Kidney (tissue), 14 donors: ENCODE results near the gene FAM81A. TPM values are rescaled to one million over a fixed set of nuclear protein-coding genes. Genes with fewer than 3 reads are reported as not detected.

Experiments used
- DNase-seq, 5 donors: peaks; one replicate each; pipeline ENCODE4 v3.0.0-alpha.2; 2013 to 2020
- FAIRE-seq: peaks from 2 replicates; lab custom pipeline; 2012; peaks lifted over from hg19 to GRCh38; lab: Jason Lieb, UNC
- H3K27ac ChIP-seq, 2 donors: one replicate each; pipeline ENCODE4 v1.7.0; 2013; ENCODE audit warnings: low read depth in 2 of 2, low read length in 2 of 2, inconsistent platforms in 1 of 2
- H3K27me3 ChIP-seq: one replicate; pipeline ENCODE4 v1.7.1; 2013; ENCODE audit warnings: low read length, inconsistent platforms; ENCODE audit not compliant: control insufficient read depth, insufficient read depth
- H3K36me3 ChIP-seq, 3 donors: one replicate each; pipeline versions ENCODE4 v1.7.0 to v1.7.1; 2013; ENCODE audit warnings: low read length in 3 of 3, control low read depth in 1 of 3, inconsistent platforms in 1 of 3; ENCODE audit not compliant: insufficient read depth in 3 of 3, control insufficient read depth in 2 of 3
- H3K4me1 ChIP-seq, 3 donors: one replicate each; pipeline versions ENCODE4 v1.7.0 to v1.7.1; 2013; ENCODE audit warnings: low read length in 3 of 3, inconsistent platforms in 1 of 3, low read depth in 1 of 3; ENCODE audit not compliant: control insufficient read depth in 2 of 3, insufficient read depth in 2 of 3
- H3K4me3 ChIP-seq, 3 donors: one replicate each; pipeline versions ENCODE4 v1.7.0 to v1.8.1; 2013; ENCODE audit warnings: low read length in 3 of 3, control low read depth in 1 of 3, inconsistent platforms in 1 of 3
- H3K9ac ChIP-seq, 3 donors: one replicate each; pipeline versions ENCODE4 v1.7.0 to v1.7.1; 2013; ENCODE audit warnings: low read length in 3 of 3, control low read depth in 1 of 3, inconsistent platforms in 1 of 3
- H3K9me3 ChIP-seq, 3 donors: one replicate each; pipeline versions ENCODE4 v1.7.0 to v1.7.1; 2013; ENCODE audit warnings: low read length in 3 of 3, control low read depth in 1 of 3, inconsistent platforms in 1 of 3; ENCODE audit not compliant: control insufficient read depth in 2 of 3, insufficient read depth in 1 of 3
- CTCF ChIP-seq: IDR thresholded peaks from 3 replicates; pipeline ENCODE4 v1.5.1; 2012; ENCODE audit warnings: mild to moderate bottlenecking, moderate library complexity, borderline replicate concordance; ENCODE audit not compliant: insufficient read depth; ENCODE audit errors: extremely low read depth
- intact Hi-C: fragments of 100-400 bp; cut with DNase I; formaldehyde crosslinking; loops from one replicate; pipeline ENCODE4 v1.11.1; 2022
- polyA plus RNA-seq: library from polyadenylated mRNA; stranded (reverse); fragments of 350-450 nt; fragmentation: Illumina TruSeq; extraction: RNeasy Lipid Tissue Mini Kit (QIAGEN cat#74804); gene quantifications from one replicate; pipeline ENCODE4 v1.2.3, GENCODE V29; 2014; ENCODE audit warnings: low read depth, low replicate concordance; ENCODE audit not compliant: insufficient read depth
- total RNA-seq: library from RNA; stranded (reverse); fragmentation: NEBNext Ultra II Directional; extraction: Animal tissue kit (Norgen Biotek cat#: 25700); gene quantifications from one replicate; pipeline ENCODE4 v1.2.1, GENCODE V29; 2021
- donor health status: control.
- donor health status: control.
- donor health status: control.
- donor health status: control.
- donor health status: control.
- donor health status: DM: yes; HTN: yes; CAD: no.
- donor health status: Normal renal cell carcinoma (clear cell type).

FAM81A gene
- total and polyA plus RNA-seq, 2 donors from 2014 or later: 10.4 TPM

GRCh38 chr15:59437142-59437816 is 707 bp upstream of the FAM81A start:
- DNase-seq (peak in 3 of 5 donors; percentile 19 to 52 (median 33)), FAIRE-seq (no peak)
- no peaks in the 10 kb centered on the region for H3K36me3 ChIP-seq
- peaks cover 4% of the 10 kb centered on the region for H3K27me3 ChIP-seq
- no peak for TF ChIP-seq CTCF
- H3K4me1 ChIP-seq: peaks cover 0 to 10% (median 0%) of the 10 kb centered on the region in 3 donors
- H3K9ac ChIP-seq: peak overlapping the region; percentile 27 to 59 (median 40)
- H3K9me3 ChIP-seq: no peaks in the 10 kb centered on the region
- H3K4me3 ChIP-seq: peak overlapping the region; percentile 61 to 65 (median 63)
- H3K27ac ChIP-seq: no peak overlapping the region
- intact Hi-C loops: no loop called here

GRCh38 chr15:59438625-59439290 is 772 bp downstream of the FAM81A start:
- peaks cover 0 to 10% (median 0%) of the 10 kb centered on the region in 3 donors for H3K4me1 ChIP-seq
- H3K36me3 ChIP-seq: no peaks in the 10 kb centered on the region
- TF ChIP-seq CTCF: no peak
- peak overlapping the region in 1 of 2 donors; percentile 5 for H3K27ac ChIP-seq
- H3K4me3 ChIP-seq: peak overlapping the region; percentile 50 to 67 (median 53)
- FAIRE-seq: no peak
- H3K9ac ChIP-seq: peak overlapping the region; percentile 12 to 74 (median 27)
- intact Hi-C loops: no loop called here
- no peaks in the 10 kb centered on the region for H3K9me3 ChIP-seq
- H3K27me3 ChIP-seq: peaks cover 4% of the 10 kb centered on the region
- peak in 1 of 5 donors; percentile 21 for DNase-seq

- Histone ChIP-seq H3K4me3 (peak overlapping the region in 1 of 3 donors; percentile 53), H3K9me3 (no peaks in the 10 kb centered on the region), H3K27ac (no peak overlapping the region), H3K4me1 (peaks cover 0 to 10% (median 0%) of the 10 kb centered on the region in 3 donors), H3K9ac (no peak overlapping the region), H3K27me3 (peaks cover 4% of the 10 kb centered on the region), H3K36me3 (no peaks in the 10 kb centered on the region)
- no peak for TF ChIP-seq CTCF
- intact Hi-C loops: no loop called here
- peak in 3 of 5 donors; percentile 17 to 80 (median 64) for DNase-seq
- no peak for FAIRE-seq
Measured at GRCh38 chr15:59439576-59439975, 1.6 kb downstream of the FAM81A start.
